Measurements from ENCODE around the gene CACNA1H. TPM values are rescaled to one million over a fixed set of nuclear protein-coding genes. Genes with fewer than 3 reads are reported as not detected.
"Not testable (repeated sequence)": the region's sequence is repeated elsewhere in the genome, so short reads cannot be mapped to it uniquely, and the experiment has no call there.

Gene CACNA1H
- total RNA-seq, 6 experiments from 2014 or later: 0.56 to 14.0 (median 5.0) TPM

DNA sequence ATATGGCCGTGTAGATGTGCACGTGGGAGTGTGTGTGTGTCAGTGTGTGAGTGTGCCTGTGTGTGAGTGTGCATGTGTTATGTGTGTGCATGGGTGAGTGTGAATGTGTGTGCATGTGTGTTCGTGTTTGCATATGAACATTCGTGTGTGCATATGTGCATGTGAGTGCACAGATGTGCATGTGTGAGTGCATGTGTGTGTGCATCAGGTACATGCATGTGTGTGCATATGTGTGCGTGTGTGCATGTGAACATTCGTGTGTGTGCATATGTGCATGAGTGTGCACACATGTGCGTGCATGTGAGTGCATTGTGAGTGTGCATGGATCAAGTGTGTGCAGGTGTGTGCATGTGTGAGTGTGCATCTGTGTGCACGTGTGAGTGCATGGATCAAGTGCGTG, 85.1 kb downstream of the CACNA1H start:
- H3K9me3 ChIP-seq: no peaks in the 10 kb centered on the region
- intact Hi-C loops (cut with DNase I): no loop called here
- H3K4me1 ChIP-seq: no peaks in the 10 kb centered on the region
- H3K4me3 ChIP-seq: no peak overlapping the region
- no peaks in the 10 kb centered on the region for H3K36me3 ChIP-seq
- DNase-seq (no peak), ATAC-seq (no peak)
- WGBS (ENCODE audit: insufficient coverage, low coverage, low lambda C conversion rate, missing lambda C conversion rate): 69% methylated on average over 7 of the region's 9 CpGs
- no peak for TF ChIP-seq POLR2A (IDR thresholded peaks at IDR 0.05)
- TF ChIP-seq, protein P1, sequence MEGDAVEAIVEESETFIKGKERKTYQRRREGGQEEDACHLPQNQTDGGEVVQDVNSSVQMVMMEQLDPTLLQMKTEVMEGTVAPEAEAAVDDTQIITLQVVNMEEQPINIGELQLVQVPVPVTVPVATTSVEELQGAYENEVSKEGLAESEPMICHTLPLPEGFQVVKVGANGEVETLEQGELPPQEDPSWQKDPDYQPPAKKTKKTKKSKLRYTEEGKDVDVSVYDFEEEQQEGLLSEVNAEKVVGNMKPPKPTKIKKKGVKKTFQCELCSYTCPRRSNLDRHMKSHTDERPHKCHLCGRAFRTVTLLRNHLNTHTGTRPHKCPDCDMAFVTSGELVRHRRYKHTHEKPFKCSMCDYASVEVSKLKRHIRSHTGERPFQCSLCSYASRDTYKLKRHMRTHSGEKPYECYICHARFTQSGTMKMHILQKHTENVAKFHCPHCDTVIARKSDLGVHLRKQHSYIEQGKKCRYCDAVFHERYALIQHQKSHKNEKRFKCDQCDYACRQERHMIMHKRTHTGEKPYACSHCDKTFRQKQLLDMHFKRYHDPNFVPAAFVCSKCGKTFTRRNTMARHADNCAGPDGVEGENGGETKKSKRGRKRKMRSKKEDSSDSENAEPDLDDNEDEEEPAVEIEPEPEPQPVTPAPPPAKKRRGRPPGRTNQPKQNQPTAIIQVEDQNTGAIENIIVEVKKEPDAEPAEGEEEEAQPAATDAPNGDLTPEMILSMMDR (IDR thresholded peaks at IDR 0.05): no peak
- H3K27ac ChIP-seq: no peak overlapping the region
- no peaks in the 10 kb centered on the region for H3K27me3 ChIP-seq

DNA sequence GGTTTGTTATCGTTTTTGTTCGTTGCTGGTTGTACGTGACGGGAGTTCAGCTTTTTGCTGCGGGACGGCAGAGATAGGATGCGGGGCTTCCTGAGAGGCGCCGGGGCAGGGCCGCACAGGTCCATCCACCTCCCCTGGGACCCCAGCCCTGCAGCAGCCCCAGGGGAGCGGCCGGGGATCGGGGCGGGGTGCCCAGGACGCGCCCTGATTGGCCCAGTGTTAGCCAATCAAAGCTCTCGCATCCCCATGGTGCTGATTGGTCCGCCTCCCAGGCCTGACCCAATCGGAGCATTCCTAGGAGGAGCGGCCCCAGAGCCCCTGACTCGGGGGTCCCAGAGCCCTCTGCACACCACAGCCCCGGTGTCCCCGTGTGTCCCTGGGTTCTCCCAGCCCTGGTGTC, 86.0 kb downstream of the CACNA1H start:
- intact Hi-C loops (cut with DNase I); H3K36me3 ChIP-seq; DNase-seq; ATAC-seq; H3K27me3 ChIP-seq; H3K4me1 ChIP-seq; H3K27ac ChIP-seq; H3K4me3 ChIP-seq; H3K9me3 ChIP-seq: not testable (repeated sequence)
- 73% methylated on average over 2 of the region's 23 CpGs for WGBS (ENCODE audit: insufficient coverage, low coverage, low lambda C conversion rate, missing lambda C conversion rate)

DNA sequence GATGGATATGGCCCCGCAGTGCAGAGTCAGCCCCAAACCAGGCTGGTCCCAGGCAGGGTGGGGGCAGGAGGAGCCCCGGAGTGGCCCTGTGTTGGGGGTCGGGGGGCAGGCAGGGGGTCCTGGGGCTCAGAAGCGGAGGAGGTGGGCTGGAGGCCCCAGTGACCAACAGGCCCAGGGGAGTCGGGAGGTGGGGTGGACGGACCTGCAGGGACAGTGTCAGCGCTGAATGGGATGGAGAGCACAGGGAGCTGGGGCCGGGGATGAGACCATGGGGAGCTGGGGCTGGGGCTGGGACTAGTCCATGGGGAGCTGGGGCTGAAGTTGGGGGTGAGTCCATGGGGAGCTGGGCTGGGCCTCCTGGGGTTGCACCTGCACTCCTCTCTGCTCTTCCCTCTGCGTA, 86.7 kb downstream of the CACNA1H start:
- H3K36me3 ChIP-seq; intact Hi-C loops (cut with DNase I); H3K4me1 ChIP-seq; H3K9me3 ChIP-seq; DNase-seq; H3K4me3 ChIP-seq; H3K27ac ChIP-seq; H3K27me3 ChIP-seq: not testable (repeated sequence)
- WGBS (ENCODE audit: insufficient coverage, low coverage, low lambda C conversion rate, missing lambda C conversion rate): 62% methylated on average over 2 of the region's 9 CpGs
- peak in 1 of 4 donors; percentile 2 for ATAC-seq

DNA sequence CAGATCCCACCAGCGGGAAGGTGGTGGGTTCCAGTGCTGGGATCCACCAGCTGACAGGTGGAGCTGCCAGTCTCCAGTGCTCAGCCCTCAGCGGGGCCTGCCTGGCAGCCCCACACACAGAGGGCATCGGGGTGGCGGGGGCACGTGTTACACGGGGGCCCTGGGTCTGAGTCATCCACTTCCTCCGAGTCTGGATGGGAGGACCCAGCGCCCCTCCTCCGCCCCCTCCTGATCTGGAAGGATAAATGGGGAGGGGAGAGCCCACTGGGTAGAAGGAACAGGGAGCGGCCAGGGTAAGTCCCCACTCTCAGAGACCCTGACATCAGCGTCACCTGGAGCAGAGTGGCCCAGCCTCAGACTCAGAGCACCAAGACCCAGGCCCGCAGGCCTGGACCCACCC, 87.5 kb downstream of the CACNA1H start, which contains the start of gene TPSAB1:
TPSAB1 (plus strand) TSS at position 270 of the 400 bp plus-strand sequence. CDS start 234 bp downstream, outside the sequence.
- H3K9me3 ChIP-seq; H3K36me3 ChIP-seq; H3K27ac ChIP-seq; H3K4me1 ChIP-seq; H3K27me3 ChIP-seq; DNase-seq; ATAC-seq; intact Hi-C loops (cut with DNase I); H3K4me3 ChIP-seq: not testable (repeated sequence)
- no CpG with 5 or more reads among the region's 12 CpGs for WGBS (ENCODE audit: insufficient coverage, low coverage, low lambda C conversion rate, missing lambda C conversion rate)

DNA sequence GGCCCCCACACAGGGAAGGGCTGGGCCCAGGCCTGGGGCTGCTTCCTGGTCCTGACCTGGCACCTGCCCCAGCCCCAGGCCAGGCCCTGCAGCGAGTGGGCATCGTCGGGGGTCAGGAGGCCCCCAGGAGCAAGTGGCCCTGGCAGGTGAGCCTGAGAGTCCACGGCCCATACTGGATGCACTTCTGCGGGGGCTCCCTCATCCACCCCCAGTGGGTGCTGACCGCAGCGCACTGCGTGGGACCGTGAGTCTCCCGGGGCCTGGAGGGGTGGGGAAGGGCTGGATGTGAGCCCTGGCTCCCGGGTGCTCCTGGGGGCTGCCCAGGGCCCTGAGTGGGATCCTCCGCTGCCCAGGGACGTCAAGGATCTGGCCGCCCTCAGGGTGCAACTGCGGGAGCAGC, 88.2 kb downstream of the CACNA1H start:
- H3K4me1 ChIP-seq; H3K9me3 ChIP-seq; intact Hi-C loops (cut with DNase I); H3K36me3 ChIP-seq; H3K27me3 ChIP-seq; ATAC-seq; H3K4me3 ChIP-seq; DNase-seq; H3K27ac ChIP-seq: not testable (repeated sequence)
- no CpG with 5 or more reads among the region's 15 CpGs for WGBS (ENCODE audit: insufficient coverage, low coverage, low lambda C conversion rate, missing lambda C conversion rate)

DNA sequence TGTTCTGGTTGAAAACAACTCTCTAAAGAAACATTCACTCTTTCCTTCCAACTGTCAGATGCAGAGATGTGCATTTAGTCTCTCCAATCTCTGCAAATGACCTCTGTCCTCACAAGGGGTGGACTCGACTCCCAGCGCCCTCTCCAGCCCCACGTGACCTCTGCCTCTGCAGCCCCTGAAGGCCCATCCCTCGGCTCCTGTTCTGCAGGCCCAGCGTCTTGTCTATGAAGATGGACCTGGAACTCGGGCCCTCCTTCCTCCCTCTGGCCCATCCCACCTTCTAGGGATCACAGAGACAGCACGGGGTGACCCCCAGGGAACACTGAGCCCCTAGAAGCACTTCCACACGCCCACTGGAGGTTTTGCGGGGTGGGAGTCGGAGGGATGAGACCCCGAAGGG, 90.5 kb downstream of the CACNA1H start:
- WGBS (ENCODE audit: insufficient coverage, low coverage, low lambda C conversion rate, missing lambda C conversion rate): 23% methylated on average over 6 of the region's 11 CpGs
- intact Hi-C loops (cut with DNase I); H3K4me1 ChIP-seq; H3K27me3 ChIP-seq; DNase-seq; H3K27ac ChIP-seq; H3K9me3 ChIP-seq; ATAC-seq; H3K36me3 ChIP-seq; H3K4me3 ChIP-seq: not testable (repeated sequence)

DNA sequence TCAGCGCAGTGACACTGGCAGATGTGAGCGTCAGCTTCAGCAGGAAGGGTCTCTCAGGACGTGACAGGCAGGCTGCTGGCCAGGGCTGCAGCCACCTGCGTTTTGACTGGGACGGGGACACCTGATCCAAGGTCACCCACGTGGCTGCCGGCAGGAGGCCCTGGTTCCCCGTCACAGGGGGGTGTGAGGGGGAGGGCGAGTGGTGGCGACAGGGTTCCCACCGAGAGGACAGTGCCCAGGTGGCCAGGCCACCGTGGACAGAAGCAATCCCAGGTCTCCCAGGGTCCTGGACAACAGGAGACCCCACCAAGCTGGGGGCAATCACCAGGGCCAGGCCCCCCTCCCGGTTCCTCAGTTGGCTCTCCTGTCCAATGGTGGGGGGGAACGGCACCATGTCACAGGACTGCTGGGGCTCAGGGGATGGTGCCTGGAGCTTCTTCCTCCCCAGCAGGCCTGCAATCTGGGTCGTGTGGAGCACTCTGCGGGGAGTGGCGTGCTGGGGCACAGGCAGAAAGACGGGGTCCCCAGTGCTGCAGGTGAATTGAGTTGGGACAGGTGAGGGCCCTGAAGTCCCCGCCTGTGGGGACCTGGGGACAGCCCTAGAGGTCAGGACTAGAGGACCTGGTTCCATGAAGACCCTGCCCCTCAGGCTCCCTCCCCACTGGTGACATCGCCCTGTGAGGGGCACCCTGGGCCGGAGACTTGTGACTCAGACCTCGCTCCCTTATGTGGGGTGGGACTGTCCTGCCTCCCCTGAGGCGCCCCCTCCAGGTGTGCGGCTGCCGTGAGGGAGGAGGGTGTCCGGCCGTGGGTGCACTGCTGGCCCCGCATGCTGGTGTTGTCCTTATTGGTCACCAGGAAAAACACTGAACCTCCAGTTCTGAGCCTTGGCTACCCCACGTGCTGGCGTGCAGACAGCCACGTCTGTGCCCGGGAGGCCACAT, 91.3 kb downstream of the CACNA1H start:
- H3K27me3 ChIP-seq; H3K9me3 ChIP-seq; ATAC-seq; DNase-seq; H3K27ac ChIP-seq; H3K4me1 ChIP-seq; intact Hi-C loops (cut with DNase I); H3K4me3 ChIP-seq; H3K36me3 ChIP-seq: not testable (repeated sequence)
- WGBS (ENCODE audit: insufficient coverage, low coverage, low lambda C conversion rate, missing lambda C conversion rate): 60% methylated on average over 7 of the region's 32 CpGs

Data from right lobe of liver (tissue), 6 donors.